Measurements from ENCODE around the gene CLEC20A.

The CLEC20A gene

GRCh38 chr1:178540646-178541045 lies 43.9 kb upstream of the CLEC20A start:
- DNase-seq (ENCODE audit: low read depth): peak; percentile 92
- no peak for TF ChIP-seq CTCF (conservative IDR thresholded peaks at IDR 0.05; ENCODE audit: control insufficient read depth, insufficient read depth, low read depth, low read length)
- no peak overlapping the region for H3K4me3 ChIP-seq (ENCODE audit: control insufficient read depth, low read depth, low read length)

- no peak overlapping the region for H3K4me3 ChIP-seq (ENCODE audit: control insufficient read depth, low read depth, low read length)
- no peak for TF ChIP-seq CTCF (conservative IDR thresholded peaks at IDR 0.05; ENCODE audit: control insufficient read depth, insufficient read depth, low read depth, low read length)
- DNase-seq (ENCODE audit: low read depth): no peak
These were observed 43.4 kb upstream of the CLEC20A start for GRCh38 chr1:178540204-178540603.

- no peak overlapping the region for H3K4me3 ChIP-seq (ENCODE audit: control insufficient read depth, low read depth, low read length)
- TF ChIP-seq CTCF (conservative IDR thresholded peaks at IDR 0.05; ENCODE audit: control insufficient read depth, insufficient read depth, low read depth, low read length): no peak
- no peak for DNase-seq (ENCODE audit: low read depth)
These were observed 42.5 kb upstream of the CLEC20A start for GRCh38 chr1:178539291-178539690.

GRCh38 chr1:178538192-178538916 lies 41.6 kb upstream of the CLEC20A start:
- DNase-seq (ENCODE audit: low read depth): peak; percentile 90
- no peak overlapping the region for H3K4me3 ChIP-seq (ENCODE audit: control insufficient read depth, low read depth, low read length)
- no peak for TF ChIP-seq CTCF (conservative IDR thresholded peaks at IDR 0.05; ENCODE audit: control insufficient read depth, insufficient read depth, low read depth, low read length)

GRCh38 chr1:178537382-178538090 lies 40.8 kb upstream of the CLEC20A start:
- H3K4me3 ChIP-seq (ENCODE audit: control insufficient read depth, low read depth, low read length): no peak overlapping the region
- no peak for DNase-seq (ENCODE audit: low read depth)
- TF ChIP-seq CTCF (conservative IDR thresholded peaks at IDR 0.05; ENCODE audit: control insufficient read depth, insufficient read depth, low read depth, low read length): no peak

- DNase-seq (ENCODE audit: low read depth): peak; percentile 99
These were observed 40.1 kb upstream of the CLEC20A start for GRCh38 chr1:178536844-178537371.

More at GRCh38 chr1:178536844-178537371, 40.1 kb upstream of the CLEC20A start:
- no peak for TF ChIP-seq CTCF (conservative IDR thresholded peaks at IDR 0.05; ENCODE audit: control insufficient read depth, insufficient read depth, low read depth, low read length)
- no peak overlapping the region for H3K4me3 ChIP-seq (ENCODE audit: control insufficient read depth, low read depth, low read length)
